T1000 (cell line): ENCODE results near the gene TMEM204.

Source experiments
- DNase-seq: peaks from one replicate; lab custom pipeline; 2025; ENCODE audit warnings: mixed read lengths; lab: John Stamatoyannopoulos, UW

The TMEM204 gene

DNA sequence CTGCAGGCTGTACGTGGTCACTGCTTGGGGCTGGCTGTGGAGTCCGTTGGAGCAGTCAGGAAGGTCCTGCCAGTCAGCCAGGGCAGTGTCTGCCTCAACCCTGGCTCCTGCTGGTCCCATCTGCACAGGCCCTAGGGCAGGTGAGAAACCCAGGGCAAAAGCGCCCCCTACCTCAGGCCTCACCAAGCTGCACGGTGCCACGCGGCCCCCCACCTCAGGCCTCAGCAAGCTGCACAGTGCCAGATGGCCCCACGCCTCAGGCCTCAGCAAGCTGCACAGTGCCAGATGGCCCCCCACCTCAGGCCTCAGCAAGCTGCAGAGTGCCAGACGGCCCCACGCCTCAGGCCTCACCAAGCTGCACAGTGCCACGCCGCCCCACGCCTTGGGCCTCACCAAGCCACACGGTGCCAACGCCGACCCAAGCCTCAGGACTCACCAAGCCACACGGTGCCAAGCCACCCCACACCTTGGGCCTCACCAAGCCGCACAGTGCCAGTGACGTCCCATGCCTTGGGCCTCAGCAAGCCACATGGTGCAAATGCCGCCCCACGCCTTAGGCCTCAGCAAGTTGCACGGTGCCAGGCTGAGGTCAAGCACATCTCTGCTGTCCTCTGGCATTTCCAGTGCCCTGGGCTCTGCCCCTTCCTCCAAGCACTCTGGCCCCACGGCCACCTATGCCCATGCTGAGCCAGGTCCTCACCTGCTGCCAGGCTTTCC is 5.5 kb downstream of the TMEM204 start:
- DNase-seq = no peak

DNA sequence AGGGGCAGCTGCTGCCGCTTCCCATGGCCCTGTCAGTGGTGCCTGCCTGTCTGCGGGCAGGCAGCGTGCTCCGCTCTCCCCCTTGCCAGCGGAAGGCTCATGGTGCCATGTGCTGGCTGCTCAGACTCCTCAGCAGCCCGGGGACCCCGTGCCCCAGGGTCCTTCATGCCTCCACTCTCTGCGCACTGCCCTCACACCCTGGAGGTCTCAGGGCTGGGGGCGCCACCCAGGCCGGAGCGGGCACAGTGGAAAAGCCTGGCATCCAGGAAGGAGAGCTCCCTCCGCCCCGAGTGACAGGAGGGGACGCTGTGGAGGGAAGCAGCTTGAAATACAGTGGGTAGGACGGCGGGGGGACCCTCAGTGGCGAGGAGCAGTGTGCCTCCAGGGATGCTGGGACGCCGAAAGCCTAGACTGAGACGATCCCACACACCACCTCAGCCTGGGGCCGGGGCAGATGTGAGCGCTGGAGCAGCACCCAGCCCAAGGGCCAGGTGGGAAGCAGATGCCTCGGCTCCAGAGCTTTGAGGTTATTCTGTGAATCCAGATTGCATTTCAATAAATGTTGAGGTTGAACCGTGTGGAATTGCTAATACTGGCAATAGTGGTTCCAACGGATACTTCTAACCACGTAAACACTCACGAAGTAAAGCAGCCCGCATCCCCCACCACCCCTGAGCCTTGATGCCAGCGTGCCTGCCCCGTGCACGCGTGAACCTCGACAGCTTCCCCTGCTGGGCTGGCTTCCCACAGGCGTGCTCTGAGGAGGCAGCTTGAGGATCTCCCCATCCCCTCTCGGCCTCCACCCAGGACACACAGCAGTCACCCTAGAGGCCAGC is 6.5 kb downstream of the TMEM204 start:
- DNase-seq = no peak

DNA sequence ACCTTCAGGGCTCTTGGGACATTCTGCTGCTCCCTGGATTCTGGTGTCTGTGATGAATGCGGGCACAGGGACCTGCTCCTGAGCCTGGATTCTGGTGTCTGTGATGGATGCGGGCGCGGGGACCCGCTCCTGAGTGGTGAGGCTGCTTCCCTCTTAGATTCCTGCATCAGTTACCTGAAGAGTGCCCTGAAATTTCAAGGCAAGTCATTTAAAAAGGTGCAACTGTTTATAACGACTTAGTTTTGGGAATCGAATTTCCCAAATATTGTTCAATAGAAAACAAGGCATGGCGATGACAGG is 7.0 kb downstream of the TMEM204 start:
- no peak for DNase-seq

DNA sequence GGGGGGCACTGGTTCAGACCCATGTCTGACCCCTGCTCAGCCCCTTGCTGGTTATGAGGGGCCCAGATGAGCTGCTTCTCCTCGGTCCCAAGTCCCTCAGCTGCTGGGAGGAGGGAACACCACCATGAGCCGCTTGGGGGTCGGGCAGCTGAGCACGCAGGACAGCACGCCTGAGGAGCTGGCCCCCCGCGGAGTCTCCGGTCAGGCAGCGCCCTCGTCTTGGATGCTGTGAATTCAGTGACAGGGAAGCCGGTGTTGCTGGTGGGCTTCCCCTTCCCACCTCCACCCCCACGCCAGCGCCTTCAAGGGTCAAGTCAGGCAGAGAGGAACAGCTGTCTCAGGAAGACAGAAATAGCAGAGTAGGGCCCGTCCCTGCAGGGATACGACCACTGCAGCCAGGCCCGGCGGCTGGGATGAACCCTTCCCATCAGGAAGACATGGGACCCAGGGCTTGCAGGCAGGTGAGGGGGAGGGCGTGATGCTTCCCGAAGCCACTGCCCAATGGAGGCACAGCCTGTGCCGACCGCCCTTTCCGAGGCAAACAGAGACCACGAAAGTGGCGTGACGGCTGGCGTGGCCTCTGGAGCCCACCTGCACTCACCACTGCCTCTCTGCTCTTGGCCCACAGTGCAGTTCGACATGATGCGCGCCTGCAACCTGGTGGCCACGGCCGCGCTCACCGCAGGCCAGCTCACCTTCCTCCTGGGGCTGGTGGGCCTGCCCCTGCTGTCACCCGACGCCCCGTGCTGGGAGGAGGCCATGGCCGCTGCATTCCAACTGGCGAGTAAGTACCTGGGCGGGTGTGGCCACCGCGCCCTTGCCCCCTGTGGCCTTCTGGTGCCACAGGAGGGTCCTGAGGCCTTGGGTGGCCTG is 8.1 kb downstream of the TMEM204 start:
- no peak for DNase-seq

DNA sequence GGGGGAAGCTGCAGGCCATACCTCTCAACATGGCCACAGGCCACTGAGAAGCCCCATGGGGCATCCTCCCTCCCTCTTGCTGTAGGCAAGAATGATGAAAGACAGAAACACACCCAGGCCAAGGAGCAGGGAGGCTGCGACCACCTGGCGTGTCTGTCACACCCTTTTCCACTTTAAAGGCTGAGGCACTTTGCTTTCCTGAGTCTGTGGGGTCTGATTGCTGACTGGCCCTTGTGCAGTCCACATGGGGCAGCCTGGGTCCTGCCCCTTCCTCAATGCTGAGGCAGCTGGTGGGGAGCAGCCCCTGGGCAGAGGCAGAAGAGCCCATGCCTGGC is 8.7 kb downstream of the TMEM204 start:
- DNase-seq = no peak

DNA sequence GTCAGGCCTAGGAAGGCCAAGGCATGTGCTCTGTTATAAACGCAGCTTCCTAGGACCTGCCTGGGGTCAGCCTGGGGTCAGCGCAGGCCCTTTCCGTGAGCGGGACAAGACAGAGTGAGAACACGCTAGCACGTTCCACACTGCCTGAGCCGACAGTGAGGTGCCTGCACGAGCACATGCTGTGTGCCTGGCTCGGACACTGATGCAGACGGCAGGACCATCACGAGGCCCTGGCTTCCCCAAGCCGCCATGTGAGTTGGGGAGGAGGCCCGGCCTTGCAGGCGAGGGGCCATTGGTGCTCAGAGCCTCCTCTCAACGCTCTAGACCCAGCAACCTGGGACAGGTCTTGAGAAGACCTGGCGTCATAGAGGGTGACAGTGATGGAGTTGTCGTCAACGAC is 9.1 kb downstream of the TMEM204 start:
- DNase-seq = no peak

DNA sequence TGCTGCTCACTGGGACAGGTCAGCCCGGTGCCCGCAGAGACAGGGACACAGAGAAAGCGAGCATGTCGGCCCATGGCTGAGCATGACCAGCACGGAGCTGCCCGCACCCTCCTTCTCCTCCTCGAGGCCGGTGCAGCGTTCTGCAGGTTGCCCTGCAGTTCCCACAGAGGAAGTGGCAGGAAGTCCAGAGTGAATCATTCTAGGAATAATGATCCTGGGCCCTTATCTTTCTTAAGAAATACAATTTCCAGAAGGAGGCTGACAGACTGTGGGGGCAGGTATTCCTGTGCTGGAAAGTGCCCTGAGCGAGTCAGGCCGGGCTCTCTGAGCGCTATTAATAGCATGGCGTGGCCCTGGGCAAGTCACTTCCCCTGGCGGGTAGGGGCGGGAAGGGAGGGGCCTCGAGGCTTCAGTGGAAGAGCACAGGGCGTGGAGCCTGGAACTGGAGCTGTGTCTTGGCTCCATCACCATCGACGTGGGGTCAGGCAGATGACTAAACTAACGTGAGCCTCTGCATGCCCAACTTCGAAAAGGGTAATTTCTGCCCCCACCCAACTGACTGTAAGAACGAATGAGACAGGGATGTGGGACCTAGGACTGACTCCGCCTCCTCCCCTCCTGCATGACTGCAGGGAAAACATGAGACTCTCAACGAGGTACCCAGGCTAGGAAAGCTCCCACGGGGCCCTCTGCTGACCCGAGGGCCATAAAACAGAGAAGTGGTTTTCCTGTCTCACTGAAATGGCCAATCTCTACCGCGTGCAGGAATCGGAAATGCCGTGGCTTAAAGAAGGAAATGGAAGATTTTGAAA is 9.8 kb downstream of the TMEM204 start:
- peak; percentile 81 for DNase-seq

DNA sequence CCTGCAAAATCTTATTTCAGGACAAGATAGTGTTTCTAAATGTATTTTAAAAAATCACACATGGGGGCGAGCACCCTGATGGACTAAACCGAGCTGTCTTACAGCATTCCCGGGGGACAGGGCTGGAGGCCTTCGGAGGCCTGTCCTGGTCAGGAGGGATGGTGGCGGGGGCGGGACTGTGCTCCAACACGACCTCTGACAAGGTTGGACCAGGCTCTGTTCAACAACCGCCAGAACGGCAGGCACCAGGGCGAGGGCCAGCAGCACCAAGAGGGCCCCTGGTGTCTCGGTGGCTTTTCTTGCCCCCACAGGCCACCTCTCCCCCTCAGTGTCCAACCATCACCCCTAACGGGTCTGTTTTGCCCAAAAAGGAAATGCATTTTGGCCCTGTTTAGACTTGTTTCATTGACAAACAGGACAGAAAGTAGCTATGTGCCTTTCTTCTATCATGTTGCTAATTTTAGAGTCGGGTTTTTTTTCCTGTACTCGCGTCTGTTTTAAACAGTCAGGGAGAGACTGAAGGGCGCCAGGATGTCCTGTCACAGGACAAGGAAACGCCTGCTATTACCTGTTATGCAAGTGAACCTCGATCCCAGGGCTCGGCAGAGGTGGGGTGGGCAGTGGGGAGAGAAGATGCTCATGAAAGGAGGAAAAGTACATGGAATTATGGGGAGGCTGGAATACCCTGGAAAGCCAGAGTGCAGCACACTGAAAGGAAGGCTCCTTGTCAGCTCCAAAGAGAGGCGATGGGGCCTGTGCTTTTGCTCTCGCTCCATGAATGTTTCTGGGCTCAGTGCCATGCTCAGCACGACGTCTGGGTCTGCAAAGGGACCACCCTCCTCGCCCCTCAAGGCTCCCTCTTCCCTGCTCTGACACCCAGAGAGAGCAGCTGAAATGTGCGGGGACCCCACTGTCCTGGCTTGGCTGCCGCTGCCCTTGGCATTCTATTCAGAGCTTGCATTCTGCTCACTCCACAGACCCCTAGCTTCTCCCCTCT is 11.9 kb downstream of the TMEM204 start:
- no peak for DNase-seq

DNA sequence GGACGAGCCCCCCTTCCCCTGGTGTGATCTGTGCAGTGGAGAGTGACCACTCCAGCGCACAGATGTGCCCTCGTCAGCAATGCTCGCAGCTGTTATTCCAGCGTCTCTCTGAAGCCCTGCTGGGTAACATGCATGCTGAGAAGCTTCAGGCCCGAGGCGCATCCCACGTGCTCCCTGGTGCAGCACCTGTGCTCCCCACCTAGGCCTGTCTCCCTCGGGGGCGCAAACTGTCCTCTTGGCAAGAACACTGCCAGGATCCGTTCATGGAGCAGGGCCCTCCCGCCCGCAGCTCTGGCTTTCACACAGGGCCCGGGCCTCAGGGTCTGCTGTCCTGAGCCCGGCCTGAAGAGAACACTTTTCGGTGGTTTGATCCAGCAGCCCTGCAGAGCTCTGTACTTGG is 13.0 kb downstream of the TMEM204 start:
- no peak for DNase-seq

DNA sequence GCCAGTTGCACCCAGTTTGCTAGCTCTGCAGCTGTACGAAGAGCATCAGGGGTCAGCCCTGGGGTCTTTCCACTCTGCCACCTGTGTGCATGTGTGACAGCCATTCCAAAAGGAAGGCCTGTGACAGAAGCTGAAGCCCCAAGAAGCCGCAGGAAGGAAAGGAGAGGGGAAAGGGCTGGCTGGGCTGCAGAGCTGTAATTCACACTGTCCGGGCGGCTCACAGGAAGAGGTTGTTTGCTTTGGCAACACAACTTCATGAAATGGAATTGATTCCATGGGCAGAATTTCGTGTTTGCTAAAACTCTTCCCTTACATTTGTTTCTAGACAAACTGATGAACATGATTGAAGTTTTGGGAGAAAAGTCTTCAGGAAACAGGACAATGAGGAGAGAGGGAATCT is 14.8 kb downstream of the TMEM204 start:
- DNase-seq = no peak

DNA sequence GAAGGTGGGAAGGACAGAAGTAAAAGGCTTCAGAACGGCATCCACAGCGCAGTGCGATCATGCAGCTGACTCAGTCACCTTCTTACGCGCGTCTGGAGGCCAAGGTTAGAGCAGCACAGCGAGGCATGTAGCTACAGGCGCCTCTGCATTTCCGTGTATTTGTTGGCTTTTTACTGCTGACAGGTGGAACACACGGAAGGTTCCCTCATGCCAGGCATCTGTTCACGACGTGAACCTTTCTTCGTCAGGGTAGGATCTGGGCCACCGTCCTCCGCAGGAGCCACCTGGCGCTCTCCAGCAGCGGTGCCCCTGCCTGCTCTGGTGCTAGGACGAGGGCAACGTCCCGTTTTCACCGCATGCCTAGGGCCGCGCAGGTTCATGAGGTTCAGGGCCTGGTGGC is 15.3 kb downstream of the TMEM204 start:
- no peak for DNase-seq

DNA sequence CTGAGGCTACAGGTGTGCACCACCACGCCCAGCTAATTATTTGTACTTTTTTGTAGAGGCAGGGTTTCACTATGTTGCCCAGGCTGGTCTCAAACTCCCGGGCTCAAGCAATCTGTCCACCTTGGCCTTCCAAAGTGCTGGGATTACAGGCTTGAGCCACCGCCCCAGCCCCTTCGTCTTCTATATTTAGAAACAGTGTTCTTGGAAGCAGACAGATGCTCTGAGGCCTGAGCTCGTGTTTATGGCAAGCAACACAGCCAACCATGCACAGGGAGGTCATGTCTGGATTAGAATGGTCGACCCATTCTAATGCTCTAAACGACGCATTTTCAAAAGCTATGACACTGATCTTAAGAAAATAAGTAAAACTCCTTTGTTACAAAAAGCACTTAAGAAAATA is 16.6 kb downstream of the TMEM204 start:
- DNase-seq = no peak

DNA sequence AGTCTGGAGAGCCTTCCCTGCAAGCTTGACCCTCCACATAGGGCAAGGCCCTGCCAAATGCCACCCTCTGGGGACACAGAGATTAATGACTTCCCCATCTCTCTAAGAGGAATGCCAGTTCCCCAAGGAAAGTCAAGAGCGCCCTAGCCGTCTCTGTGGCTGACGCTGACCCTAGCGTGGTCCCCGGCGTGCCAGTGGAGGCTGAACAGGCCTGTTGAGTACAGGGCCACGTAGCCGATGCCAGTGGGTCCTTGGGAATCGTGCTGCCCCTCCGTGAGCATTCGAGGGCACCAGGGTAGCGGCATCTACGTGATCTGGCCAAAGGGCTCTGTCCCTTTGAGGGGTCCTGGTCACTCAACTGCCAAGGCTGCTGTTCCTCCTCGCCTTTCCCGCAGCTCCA is 17.2 kb downstream of the TMEM204 start:
- no peak for DNase-seq

DNA sequence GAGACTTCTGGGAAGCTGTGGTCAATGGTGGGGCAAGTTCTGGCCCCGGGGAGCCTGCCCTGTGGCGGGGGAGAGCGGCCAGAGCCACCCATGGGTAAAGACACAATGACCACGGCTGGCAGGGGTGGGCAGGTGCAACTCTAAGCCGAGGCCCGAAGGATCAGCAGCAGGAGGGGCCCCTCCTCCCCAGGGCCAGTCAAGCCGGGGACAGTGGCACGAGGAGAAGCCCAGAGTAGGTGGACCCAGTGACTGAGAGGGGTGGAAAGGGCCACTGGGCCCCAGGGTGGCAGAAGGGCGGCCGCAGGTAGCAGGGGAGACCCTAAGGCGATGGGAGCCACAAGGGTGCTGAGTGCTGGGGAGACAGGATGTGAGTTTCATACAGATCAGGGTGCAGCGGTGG is 17.7 kb downstream of the TMEM204 start:
- no peak for DNase-seq

DNA sequence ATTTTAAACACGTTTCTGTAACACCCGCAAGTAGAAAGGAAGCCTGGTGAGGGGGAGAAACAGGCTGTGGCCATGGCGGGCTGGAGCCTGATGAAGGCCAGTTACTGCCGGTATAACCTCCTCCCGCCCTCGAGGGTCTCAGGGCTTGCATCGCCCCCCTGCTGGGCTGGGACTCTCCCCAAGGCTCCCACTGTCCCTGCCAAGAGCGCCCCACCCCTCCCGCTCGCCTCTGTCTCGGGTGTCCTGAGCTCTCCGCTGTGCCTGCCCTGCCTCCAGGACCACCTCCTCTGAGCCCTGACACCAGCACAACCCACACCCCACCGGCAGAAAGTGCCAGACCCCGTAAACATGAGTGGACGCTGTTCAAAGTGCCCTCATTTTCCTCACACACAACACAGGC is 18.7 kb downstream of the TMEM204 start:
- DNase-seq = no peak

DNA sequence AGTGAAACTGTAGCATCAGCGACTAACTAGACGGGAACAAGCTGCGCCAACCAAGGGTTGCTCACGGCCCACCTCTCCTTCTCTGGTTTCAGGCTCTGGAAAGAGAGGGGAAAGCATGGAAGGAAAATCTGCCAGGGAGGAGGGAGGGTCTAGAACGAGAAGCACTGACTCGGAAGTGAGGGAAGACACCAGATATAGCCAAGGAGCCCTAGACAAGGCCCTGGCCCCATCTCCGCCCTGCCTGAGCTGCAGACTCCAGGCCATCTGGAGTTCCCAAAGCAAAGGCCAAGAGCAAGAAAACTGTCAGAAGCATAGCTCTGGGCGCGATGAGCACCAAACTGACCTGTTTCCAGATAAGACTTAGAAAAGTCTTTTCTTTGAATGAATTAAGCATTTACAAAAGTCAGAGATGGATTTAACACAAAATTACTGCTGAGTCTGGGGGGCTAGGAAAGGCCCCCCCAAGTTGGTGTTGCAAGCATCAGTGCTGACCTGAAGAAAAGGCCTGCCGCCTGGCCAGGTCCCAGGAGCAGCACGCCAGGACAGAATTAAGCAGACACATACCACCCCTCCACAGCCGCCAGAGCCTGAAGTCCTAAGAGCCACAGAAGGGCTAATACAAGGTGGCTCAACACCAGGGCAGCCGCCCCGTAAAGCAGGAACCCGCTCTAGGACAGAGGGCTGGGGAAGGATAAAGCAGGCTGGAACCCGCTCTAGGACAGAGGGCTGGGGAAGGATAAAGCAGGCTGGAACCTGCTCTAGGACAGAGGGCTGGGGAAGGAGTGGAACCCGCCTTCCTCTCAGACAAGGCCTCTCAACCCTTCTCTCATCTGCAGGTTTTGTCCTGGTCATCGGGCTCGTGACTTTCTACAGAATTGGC is 20.7 kb downstream of the TMEM204 start:
- no peak for DNase-seq

DNA sequence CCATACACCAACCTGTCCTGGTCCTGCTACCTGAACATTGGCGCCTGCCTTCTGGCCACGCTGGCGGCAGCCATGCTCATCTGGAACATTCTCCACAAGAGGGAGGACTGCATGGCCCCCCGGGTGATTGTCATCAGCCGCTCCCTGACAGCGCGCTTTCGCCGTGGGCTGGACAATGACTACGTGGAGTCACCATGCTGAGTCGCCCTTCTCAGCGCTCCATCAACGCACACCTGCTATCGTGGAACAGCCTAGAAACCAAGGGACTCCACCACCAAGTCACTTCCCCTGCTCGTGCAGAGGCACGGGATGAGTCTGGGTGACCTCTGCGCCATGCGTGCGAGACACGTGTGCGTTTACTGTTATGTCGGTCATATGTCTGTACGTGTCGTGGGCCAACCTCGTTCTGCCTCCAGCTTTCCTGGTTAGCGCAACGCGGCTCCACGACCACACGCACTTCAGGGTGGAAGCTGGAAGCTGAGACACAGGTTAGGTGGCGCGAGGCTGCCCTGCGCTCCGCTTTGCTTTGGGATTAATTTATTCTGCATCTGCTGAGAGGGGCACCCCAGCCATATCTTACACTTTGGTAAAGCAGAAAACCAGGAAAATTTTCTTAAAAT is 21.5 kb downstream of the TMEM204 start:
- no peak for DNase-seq

DNA sequence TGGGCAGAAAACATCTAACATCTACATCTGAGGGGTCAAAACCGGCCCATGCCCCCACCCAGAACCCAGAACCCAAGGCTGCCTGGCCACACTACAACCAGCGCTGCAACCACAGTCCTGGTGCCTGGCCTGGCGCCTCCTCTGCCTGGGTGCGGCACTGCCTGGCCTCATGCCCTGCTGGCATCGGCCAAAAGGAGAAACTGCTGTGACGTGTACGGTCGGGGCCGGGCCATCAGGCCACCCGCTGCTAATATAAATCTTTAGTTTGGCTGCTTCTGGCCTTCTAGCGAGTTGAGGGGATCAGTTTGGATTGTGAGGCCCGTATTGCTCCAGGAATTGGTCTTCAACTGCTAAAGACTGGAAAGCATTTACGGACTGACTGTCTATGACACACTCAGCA is 22.8 kb downstream of the TMEM204 start:
- no peak for DNase-seq

DNA sequence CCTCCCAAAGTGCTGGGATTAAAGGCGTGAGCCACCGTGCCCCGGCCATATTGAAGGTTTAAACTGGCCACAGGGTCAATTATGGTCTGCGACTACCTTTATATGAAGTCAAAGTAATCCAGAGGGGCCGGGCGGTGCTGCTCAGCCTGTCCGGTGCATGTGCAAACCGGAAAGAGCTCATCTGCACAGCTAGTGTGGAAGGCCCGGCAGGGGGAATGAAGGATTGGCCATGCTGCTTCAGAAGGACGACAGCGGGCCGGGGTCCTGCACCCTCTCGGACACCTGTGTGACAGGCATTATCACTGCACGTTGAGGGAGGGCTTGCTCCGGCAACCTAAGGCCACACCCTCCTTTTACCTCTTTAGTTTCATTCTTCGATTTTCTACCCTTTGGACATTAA is 23.6 kb downstream of the TMEM204 start:
- DNase-seq = no peak
